GM18517 (cell line): ENCODE results near the gene SYNDIG1.

Source experiments
- ATAC-seq: cut with Tn5 transposase; IDR thresholded peaks from one replicate; pipeline ENCODE4 v1.9.1; 2021; ENCODE audit warnings: mild to moderate bottlenecking, moderate library complexity; ENCODE audit not compliant: unreplicated experiment

The SYNDIG1 gene

DNA sequence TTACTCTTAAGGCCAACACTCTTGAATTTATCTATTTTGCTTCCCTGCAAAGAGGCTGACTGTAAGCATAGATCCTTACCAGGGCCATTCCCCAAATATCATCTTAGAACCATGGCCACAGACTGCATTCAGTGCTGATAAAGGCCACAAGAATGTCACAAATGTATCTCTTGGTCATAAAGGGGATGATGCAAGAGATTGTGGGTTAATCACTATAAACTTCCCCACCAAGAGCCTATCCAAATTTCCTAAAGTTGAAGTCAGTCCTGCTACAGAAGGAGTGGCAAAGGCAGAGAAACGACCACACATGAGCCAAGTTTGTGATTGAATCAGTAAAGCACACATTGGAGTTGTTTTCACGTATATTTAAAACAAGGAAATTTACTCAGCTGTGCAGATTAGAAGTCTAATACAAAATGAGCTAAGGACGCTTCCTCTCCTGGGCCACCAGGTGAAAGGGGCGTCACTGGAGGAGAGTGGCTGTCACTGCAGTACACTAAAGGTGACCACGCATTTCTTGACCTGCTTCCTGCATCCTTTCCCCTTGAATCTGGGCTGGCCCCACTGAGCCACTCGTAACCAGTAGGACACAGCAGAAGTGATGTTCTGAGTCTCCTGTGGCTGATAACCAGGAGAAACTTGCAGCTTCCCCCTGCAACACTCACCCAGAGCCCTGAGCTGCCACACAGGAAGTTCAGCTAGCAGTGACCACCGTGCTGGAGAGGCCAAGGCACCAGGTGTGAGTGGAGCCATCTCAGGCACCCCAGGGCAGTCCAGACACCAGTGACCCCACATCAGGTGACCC lies 181.9 kb downstream of the SYNDIG1 start:
- no peak for ATAC-seq

DNA sequence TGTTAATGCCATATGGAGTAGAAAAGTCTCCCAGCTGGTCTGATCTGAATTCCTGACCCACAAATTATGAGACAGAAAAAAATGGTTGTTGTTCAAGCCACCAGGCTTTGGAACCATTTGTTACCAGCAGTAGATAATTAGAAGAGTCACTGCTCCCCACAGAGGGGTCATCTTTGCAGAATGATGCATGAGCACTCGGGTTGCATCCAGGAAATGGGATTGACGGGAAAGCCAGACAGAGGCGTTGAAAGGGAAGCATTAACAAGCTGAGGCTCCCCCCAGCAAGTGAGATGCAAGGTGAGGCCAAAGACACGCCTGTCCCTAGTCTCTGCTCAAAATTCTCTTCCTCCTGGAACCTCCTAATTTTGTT lies 182.5 kb downstream of the SYNDIG1 start:
- ATAC-seq = no peak

DNA sequence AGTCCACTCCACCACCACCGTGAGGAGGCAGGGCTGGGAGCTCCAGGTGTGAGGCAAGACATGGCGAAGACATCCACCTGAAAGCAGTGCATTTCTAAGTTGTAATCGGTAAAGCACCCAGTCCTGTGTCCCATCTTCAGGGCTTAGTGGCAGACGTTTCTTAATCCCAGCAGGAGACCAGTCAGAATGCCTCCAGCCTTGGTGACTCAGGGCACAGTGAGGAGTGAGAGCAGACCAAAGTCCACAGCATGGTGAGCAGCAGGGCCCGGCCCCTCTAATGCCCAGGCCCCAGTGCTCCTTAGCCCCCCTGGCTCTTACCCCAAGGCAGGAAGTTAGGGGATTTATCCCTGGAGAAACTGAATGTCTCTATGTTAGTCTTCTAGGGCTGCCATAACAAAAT lies 183.9 kb downstream of the SYNDIG1 start:
- no peak for ATAC-seq

DNA sequence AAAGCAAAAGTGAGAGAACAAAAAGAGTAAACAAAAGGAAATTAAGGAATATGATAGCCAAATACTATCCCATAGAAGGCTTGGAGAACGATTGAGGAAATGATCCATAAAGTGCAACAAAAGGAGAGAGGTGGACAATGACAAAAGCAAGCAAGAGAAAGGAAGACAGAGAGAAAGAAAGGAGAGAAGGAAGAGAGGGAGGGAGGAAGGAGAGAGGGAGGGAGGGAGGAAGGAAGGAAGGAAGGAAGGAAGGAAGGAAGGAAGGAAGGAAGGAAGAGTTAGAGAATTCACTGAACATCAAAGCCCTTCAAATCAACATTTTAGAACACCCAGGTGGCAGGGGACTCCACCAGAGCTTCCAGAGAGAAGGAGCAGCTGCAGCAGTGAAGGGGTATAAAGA lies 185.0 kb downstream of the SYNDIG1 start:
- ATAC-seq = no peak

DNA sequence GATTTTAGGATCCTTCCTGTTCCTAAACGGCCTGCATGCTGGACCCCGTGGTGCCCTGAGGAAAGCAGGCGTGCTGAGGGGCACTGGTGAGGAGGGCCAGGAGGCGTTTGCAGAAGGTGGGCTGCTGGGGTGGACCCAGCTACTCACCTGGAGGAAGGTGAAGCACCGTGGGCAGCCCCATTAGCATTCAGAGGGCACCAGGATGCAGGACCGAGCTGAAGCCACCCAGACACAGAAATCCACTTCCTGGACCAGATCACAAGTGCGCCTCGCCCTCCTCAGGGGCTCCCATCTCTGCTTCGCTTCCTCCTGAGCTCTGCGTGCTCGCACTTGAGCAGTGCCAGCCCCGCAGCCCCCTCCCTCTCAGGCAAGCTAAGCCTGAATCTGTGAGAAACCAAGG lies 187.0 kb downstream of the SYNDIG1 start:
- ATAC-seq = no peak

DNA sequence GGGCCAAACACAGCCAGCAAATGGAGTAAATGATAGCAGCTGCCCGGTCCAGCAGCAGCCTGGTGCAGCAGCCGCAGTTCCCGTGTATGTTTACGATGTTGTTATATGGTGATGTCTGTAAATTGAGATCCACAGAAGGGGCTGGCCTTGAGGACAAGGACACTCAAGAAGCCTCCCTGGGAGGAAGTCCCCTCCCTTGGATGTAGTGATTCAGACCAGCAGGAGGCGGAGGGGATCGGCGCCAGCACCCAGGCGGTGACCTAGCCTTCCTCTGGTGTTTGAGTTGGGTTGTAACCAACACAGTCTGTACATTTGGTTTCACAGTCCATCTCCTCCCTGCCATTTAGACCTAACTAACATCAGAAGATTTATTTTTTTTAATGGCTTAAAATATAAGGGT lies 187.8 kb downstream of the SYNDIG1 start:
- no peak for ATAC-seq

DNA sequence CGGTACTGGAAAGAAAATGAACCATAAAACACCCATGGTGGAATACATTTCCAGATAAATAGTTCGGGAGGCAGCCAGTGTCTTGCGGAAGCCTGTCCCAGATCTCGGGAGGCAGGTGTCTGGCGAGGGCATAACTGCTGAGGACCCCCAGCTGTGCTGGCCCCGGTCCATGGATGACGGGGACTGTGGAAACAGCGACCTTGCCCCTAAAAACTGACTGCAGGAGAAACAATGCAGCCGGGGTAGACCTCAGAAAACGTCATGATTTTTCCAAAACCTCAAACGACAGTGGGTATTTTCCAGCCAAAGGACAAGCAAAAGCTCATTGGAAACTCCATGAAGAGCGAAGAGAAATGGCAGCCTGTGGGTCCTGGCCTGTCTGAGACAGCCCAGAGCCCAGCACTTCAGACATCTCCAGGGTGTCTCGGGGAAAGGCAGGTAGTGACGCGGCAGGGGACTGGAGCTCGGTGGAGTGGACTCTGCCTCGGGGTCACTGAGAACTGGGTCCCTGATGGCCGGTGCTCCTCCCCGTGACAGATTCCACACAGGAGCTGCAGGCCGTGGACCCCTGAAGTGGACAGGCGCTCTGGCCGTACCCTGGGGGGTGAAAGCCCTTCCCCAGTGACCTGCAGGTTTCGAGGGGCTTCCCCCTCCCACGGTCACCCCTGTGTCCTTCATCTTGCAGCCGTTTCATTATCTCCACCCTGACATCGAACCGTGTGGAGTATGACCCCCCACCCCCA lies 188.6 kb downstream of the SYNDIG1 start:
- ATAC-seq = no peak

DNA sequence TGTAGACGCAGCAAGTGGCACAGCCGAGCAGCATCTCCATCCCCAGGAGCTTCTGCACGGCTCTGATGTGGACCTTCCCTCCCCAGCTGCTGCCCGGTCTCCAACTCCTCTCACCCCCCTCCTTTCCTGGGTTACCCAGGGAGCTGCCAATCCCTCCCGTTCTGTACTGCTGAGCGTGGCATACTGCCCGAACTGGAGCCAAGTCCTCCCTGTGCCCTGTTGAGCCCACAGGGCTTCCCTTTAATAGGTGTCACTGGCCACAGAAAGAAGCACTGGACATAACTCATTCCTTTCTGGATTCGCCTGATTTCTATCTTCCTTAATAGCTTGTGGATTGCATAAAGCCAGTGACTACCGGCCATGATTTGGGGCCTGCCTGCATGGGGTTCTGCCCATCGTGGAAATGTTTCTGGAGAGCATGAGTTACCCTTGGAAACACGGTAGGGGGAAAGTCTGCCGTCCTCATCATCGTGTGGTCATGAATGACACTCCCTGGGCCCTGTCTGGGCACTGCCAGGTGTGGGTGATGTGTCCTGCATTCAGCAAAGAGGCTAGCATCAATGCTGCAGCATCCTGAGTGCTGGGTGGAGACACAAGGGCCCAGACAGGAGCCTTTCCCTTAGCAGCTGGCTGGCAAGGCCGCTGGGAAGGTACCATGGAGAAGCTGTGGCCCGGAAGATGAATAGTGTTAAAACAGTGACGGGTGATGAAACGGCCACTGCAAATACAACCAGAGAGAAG lies 189.7 kb downstream of the SYNDIG1 start:
- no peak for ATAC-seq

DNA sequence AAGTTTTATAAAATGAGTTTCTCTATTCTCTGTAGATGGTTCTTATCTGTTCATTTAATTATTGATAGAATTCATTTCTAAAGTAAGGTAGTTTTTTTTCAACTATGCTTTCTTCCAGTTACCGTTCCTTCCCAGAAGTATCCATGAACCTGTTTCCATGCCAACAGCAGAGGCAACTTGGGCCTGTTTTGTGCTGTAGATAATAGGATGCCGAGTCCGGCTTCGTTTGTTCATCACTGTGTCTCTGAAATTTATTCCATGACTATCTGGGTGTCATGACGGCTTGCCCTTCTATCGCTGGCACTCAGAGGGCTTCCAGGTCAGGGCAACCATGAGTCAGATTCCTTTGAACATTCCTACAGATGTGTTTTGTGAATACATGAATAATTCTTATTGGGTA lies 190.4 kb downstream of the SYNDIG1 start:
- ATAC-seq = no peak

DNA sequence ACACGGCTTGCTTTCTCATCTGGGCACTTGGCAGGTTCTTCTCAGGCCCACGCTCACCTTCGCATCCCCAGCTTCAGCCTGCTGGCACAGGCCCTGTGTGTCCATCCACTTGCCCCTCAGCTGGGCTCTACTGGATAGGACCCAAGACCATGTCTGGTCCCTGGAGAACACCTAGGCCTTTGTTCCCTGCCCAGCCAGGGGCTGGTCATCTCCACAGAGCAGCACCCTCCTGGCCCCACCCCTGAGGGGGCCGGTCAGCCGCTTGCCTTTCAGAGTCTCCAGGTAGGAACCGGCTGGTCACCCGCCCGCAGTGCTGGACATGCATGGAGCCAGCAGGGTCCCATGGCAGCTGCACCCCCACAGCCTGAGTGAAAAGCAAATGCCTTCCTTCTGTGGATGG lies 191.2 kb downstream of the SYNDIG1 start:
- no peak for ATAC-seq

DNA sequence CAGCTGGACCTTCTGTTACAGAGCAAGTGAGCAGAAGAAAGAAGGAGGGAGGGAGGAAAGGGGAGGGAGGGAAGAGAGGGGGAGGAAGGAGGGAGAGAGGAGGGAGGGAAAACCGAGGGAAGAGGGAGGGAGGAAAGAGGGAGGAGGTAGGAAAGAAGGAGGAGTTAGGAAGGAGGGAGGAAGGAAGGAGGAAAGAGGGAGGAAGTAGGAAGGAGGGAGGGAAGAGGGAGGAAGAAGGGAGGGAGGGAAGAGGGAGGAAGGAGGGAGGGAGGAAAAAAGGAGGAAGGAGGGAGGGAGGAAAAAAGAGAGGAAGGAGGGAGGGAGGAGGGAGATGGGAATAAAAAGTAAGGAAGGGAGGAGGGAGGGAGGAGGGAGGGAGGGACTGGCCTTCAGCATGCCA lies 191.8 kb downstream of the SYNDIG1 start:
- no peak for ATAC-seq

DNA sequence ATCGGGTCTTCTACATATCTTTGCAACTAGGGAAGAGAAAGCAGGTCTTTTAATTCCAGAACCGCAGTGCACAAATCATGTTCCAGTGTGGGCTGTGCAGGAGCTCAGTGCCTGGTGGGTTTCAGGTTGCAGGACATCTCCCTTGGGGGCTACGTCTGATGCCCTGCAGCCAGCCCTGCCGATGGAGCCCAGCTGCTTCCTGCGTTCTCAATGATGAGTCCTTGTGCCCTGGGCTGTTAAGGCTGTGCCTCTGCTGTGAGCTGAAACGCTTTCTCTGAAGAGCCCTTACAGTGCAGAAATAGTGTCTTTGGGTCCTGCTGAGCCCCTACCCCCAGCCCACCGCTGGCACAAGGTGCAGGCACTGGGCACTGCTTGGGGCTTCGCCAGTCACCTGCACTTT lies 192.9 kb downstream of the SYNDIG1 start:
- ATAC-seq = no peak

DNA sequence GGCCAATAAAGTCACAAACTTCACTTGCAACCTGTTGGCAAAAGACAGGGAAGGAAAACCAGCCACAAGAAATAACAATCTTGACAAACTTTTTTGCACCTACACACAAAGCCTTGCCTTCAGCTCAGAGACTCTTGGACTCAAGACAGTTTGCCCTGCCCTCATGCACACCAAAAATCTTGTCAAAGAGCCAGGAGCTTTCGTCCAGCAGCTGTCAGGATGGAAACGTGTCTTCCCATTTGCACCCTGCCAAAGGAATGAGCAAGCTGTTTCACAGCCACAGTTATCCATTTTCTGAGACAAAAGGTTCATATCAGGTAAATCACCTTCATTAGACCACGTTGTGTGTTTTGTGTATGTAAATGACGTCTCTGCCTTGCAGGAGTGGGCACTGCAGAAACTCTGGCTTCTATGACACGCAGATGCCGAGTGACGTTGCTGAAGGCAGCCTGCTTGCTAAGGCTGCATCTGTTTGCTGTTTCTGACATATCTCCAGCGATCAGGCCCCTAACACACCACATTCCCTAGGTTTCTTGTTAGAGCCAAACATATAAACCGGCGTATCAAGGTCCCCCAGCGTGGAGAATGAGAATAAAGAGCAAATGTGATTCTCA lies 193.4 kb downstream of the SYNDIG1 start:
- no peak for ATAC-seq

DNA sequence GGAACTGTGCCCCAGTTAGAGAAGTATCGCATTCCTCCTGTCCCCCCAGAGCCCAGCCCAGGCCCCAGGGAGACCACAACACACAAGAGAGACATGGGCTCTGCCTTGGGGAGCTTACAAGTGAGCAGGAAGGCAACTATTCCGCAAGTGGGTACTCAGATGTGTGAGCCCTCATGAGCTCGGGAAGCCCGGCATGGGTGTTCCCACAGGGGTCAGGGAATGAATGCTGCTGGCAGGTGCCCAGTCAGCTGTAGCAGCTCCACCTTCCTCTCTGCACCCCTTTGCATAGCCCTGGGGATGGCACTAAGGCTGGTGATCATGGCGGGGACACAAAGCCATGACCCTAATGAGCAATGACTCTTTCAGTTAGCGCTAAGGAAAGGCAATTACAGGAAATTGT lies 194.1 kb downstream of the SYNDIG1 start:
- ATAC-seq = no peak

DNA sequence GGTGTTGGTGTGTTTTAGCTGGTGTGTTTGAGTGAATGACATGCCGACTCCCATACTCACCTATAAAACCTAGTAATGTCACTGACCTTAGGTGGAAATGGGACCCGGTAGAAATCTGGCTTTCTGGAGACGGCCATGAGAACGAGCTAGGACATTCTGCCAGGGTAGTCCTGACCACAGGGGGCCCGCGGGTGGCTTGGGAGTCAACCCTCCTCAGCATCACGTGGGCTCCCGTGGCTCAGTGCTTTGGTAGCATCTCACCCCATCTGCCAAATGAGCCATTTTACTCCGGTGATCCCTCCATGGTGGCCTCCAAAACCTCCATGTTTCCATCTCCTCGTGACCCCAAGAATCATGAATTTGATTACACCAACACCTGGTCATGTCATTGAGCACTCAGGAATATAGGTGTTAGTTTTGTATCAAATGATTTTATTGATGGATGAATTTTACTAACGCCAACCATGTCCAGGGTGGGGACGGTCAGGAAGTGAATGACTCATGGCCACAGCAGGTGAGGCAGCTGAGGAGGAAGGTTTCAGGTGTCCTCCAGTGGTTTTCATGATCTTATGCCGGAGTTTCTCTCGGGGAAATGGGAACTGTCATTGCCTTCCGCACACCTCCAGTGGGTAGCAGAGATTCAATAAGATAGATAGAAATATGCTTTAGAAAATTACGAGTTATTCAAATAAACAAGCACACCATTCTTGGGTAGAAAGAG lies 195.0 kb downstream of the SYNDIG1 start:
- no peak for ATAC-seq

DNA sequence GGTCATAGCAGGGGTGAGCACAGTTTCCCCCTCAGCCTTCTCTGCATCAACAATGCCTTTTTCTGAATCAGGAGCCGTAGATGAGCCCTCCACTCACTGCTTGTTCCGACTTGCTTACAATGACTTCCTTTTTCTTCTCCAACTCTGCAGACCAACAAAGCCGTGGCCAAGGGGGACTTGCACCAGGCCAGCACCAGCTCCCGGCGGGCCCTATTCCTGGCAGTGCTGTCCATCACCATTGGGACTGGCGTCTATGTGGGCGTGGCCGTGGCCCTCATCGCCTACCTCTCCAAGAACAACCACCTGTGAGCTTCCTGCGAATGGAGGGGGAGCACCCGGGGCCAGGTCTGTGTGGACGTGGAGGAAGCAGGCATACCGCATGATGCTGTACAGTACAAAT lies 195.8 kb downstream of the SYNDIG1 start:
- ATAC-seq = no peak

DNA sequence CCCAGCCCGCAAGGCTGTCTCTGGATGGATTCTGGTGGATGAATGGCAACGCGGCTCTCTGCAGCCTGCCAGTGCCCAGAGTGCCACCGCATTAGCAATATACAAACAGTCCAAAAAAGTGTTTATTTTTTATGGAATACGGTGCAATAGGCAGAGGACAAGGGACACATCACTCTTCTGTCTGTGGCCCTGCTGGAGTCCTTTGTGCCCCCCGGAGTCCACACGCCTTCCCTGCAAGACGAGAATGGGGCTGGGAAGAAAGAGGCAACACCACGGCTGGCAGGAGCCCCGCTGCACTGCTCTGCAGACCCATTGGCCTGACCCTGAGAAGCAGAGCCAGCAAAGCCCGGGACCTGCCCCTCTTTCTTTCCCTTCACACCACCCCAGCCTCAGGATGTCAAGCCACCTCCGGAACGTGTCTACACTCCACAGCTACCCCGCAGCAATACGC lies 196.3 kb downstream of the SYNDIG1 start:
- no peak for ATAC-seq

DNA sequence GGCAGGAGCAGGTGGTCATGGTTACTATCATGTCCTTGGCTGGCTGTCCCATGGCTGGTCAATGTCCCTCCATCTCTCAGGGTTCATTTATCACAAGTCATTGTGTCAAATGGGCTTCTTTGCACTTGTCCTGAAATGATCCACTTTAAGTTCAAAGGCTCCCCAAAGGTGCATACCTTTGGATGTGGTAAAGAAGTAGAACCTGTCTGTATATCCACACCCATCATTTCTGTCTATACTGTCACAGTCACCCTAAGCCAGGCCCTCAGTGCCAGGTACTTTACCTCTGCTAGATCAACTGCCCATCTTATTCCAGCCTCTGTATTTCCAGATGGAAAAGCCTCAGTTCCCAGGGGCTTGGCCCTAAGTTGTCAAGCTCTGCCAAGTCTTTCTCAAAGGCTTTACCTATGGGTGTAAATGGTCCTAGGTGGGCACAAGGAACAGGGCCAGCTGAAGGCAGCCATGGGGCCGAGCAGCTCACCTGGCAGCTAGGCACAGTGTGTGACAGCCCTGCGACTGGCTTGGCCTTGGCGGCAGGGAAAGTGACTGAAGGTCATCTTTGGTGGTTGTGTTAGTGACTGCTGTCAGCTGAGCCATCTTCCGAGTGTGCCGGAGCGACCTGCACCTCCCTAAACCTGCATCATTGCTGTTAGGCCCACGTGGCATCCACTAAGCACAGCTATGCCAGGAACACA lies 198.4 kb downstream of the SYNDIG1 start:
- no peak for ATAC-seq

DNA sequence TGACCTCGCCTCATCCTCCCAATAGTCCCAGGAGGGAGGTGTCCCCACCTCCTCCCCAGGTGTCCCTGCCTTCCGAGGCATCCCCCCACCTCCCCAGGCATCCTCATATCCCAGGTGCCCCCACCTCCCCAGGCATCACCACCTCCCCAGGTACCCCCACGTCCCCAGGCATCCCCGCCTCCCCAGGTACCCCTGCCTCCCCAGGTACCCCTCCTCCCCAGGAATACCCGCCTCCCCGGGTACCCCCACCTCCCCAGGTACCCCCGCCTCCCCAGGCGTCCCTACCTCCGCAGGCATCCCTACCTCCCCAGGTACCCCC lies 198.9 kb downstream of the SYNDIG1 start:
- ATAC-seq = no peak

DNA sequence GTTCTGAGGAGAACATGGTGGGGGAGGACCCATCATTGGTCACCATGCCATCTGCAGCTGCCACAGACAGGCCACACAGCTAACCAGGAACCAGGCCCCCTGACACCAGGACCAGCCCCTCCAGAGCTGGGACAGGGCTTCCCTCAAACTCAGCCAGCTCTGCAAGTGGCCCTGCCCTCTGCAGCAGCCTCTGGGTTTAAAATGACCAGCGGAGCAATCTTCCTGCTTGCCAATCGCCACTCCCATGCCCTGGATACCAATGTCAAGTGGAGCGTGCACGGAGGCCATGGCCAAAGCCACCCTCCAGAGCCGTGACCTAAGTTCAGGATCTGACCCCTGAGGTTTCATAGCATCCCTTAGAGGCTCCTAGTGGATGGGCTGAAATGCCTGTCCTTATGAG lies 199.4 kb downstream of the SYNDIG1 start:
- ATAC-seq = no peak
